WERI-Rb-1 (cell line): ENCODE measurements around the gene TEX22.
"Not testable (repeated sequence)": the region's sequence is repeated elsewhere in the genome, so short reads cannot be mapped to it uniquely, and the experiment has no call there.

Experiments used
- DNase-seq: peaks from one replicate; pipeline ENCODE4 v3.0.0-alpha.2; 2020
- H3K27ac ChIP-seq: fragments of 250-450 bp; sonication (Bioruptor Pico); 2 replicates; pipeline ENCODE4 v1.5.1; 2020; ENCODE audit warnings: mild to moderate bottlenecking, moderate library complexity
- H3K27me3 ChIP-seq: fragments of 250-450 bp; sonication (Bioruptor Pico); 2 replicates; pipeline ENCODE4 v1.5.1; 2021; ENCODE audit warnings: mild to moderate bottlenecking, low read depth, moderate library complexity; ENCODE audit not compliant: insufficient read depth, severe bottlenecking
- H3K36me3 ChIP-seq: fragments of 250-450 bp; sonication (Bioruptor Pico); 2 replicates; pipeline ENCODE4 v1.5.1; 2020; ENCODE audit warnings: mild to moderate bottlenecking, moderate library complexity
- H3K4me3 ChIP-seq: 2 replicates; pipeline ENCODE4 v1.5.1; 2011; ENCODE audit warnings: low read depth, mild to moderate bottlenecking, control low read depth, low read length
- H3K9me3 ChIP-seq: fragments of 250-450 bp; sonication (Bioruptor Pico); 2 replicates; pipeline ENCODE4 v1.5.1; 2021; ENCODE audit warnings: mild to moderate bottlenecking, moderate library complexity; ENCODE audit not compliant: severe bottlenecking
- CTCF ChIP-seq: IDR thresholded peaks from 2 replicates; pipeline ENCODE4 v1.5.1; 2011; ENCODE audit warnings: low read depth, mild to moderate bottlenecking, control low read depth, inconsistent platforms, low read length

TEX22 gene

DNA sequence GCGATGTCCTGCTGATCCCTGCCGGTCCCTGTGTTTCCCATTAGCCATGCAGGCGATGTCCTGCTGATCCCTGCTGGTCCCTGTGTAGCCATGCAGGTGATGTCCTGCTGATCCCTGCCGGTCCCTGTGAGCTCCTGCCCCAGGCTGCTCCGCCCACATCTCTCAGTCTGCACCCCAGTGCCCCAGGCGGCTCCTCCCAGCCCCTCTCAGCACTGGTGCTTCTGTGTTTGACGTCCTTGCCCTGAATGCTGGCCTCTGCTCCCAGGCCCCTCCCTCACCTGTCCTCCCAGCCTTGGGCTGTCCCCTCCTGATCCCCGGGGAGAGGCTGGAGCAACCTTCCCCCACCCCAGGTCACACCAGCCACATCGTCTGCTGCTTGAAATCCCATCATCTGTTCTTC lies 41.4 kb upstream of the TEX22 start:
- no peaks in the 10 kb centered on the region for H3K9me3 ChIP-seq
- no peak for TF ChIP-seq CTCF
- H3K27ac ChIP-seq = no peak overlapping the region
- peaks cover 15% of the 10 kb centered on the region for H3K36me3 ChIP-seq
- no peak for DNase-seq
- no peak overlapping the region for H3K4me3 ChIP-seq
- H3K27me3 ChIP-seq = no peaks in the 10 kb centered on the region

GRCh38 chr14:105357626-105358025 lies 40.7 kb upstream of the TEX22 start:
- no peak overlapping the region for H3K27ac ChIP-seq
- DNase-seq = no peak
- H3K4me3 ChIP-seq = no peak overlapping the region

GRCh38 chr14:105358140-105358846 lies 40.0 kb upstream of the TEX22 start:
- no peak overlapping the region for H3K27ac ChIP-seq
- H3K4me3 ChIP-seq = no peak overlapping the region
- DNase-seq = no peak
- peaks cover 15% of the 10 kb centered on the region for H3K36me3 ChIP-seq
- TF ChIP-seq CTCF = no peak
- no peaks in the 10 kb centered on the region for H3K9me3 ChIP-seq
- no peaks in the 10 kb centered on the region for H3K27me3 ChIP-seq

More at GRCh38 chr14:105357626-105358025, 40.7 kb upstream of the TEX22 start:
- Histone ChIP-seq H3K36me3 (peaks cover 15% of the 10 kb centered on the region), H3K9me3 (no peaks in the 10 kb centered on the region), H3K27me3 (no peaks in the 10 kb centered on the region)
- no peak for TF ChIP-seq CTCF

- DNase-seq = no peak
- Histone ChIP-seq H3K27ac (no peak overlapping the region), H3K36me3 (peaks cover 12% of the 10 kb centered on the region), H3K27me3 (no peaks in the 10 kb centered on the region), H3K9me3 (no peaks in the 10 kb centered on the region), H3K4me3 (no peak overlapping the region)
- no peak for TF ChIP-seq CTCF
Measured at GRCh38 chr14:105358943-105359342, 39.4 kb upstream of the TEX22 start.

DNA sequence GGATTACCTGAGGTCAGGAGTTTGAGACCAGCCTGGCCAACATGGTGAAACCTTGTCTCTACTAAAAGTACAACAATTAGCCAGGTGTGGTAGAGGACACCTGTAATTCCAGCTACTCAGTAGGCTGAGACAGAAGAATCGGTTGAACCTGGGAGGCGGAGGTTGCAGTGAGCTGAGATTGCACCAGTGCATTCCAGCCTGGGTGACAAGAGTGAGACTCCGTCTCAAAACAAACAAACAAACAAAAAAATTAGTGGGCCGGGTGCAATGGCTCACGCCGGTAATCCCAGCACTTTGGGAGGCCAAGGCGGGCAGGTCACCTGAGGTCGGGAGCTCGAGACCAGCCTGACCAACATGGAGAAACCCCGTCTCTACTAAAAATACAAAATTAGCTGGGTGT lies 36.9 kb upstream of the TEX22 start:
- DNase-seq, H3K9me3 ChIP-seq, H3K36me3 ChIP-seq, H3K27me3 ChIP-seq, H3K4me3 ChIP-seq, H3K27ac ChIP-seq: not testable (repeated sequence)

DNA sequence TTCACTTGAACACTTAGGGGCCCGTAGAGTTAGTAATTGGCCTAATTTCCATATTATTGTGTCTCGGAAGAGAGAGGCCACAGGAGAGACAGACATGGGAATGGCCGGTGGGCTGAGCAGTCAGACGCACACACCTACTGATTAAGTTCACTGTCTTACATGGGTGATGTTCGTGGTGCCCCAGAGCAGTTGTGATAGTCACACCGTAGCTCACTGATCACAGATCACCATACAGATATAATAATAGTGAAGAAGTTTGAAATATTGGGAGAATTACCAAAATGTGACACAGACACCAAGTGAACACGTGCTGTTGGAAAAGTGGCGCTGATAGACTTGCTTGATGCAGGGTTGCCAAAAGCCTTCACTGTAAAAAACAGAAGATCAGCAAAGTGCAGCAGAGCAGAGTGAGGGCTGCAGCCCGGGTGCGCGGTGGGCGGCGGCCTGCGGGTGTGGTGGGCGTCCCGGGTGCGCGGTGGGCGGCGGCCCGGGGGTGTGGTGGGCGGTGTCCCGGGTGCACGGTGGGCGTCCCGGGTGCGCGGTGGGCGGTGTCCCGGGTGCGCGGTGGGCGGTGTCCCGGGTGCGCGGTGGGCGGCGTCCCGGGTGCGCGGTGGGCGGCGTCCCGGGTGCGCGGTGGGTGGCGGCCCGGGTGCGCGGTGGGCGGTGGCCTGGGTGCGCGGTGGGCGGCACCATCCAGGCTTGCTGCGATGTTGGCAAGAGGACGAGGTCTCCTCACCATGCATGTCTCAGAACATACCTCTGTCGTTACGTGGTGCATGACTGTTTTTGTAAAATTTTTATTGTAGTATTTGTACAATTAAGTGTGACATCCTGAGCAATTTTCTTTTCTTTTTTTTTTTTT lies 34.3 kb upstream of the TEX22 start:
- DNase-seq = peak; percentile 45
- Histone ChIP-seq H3K4me3 (no peak overlapping the region; the same call in 1 of the 2 replicates), H3K9me3 (no peaks in the 10 kb centered on the region)

More for the DNA sequence above, 34.3 kb upstream of the TEX22 start:
- Histone ChIP-seq H3K27ac (no peak overlapping the region), H3K27me3 (no peaks in the 10 kb centered on the region), H3K36me3 (no peaks in the 10 kb centered on the region; the same call in 1 of the 2 replicates)
- no peak for TF ChIP-seq CTCF
